ENCODE measurements around the gene CAMTA1. TPM values are rescaled to one million over a fixed set of nuclear protein-coding genes. Genes with fewer than 3 reads are reported as not detected.

The CAMTA1 gene
- total and polyA plus RNA-seq, 4 donors = 78.7 to 438 (median 173) TPM

GRCh38 chr1:7506454-7507284 lies 721.4 kb downstream of the CAMTA1 start:
- Histone ChIP-seq H3K9me3 (ENCODE audit: control insufficient read depth, low read length) (no peaks in the 10 kb centered on the region), H3K4me3 (ENCODE audit: low read length in 2 of 2) (no peak overlapping the region), H3K4me1 (ENCODE audit: control insufficient read depth in 1 of 2, insufficient read depth in 2 of 2, low read length in 2 of 2) (no peaks in the 10 kb centered on the region), H3K27ac (ENCODE audit: low read depth in 1 of 2, low read length in 2 of 2) (no peak overlapping the region), H3K36me3 (ENCODE audit: control insufficient read depth in 1 of 2, insufficient read depth in 2 of 2, low read length in 1 of 2) (no peaks in the 10 kb centered on the region), H3K27me3 (ENCODE audit: control insufficient read depth in 1 of 2, insufficient read depth in 2 of 2, low read length in 1 of 2) (no peaks in the 10 kb centered on the region)
- intact Hi-C loops (cut with DNase I) = no loop called here
- 87 to 92% methylated on average over 10 of the region's 10 CpGs for WGBS, 2 donors
- no peak for DNase-seq
- ATAC-seq (ENCODE audit: low FRiP score) = no peak

GRCh38 chr1:7507285-7508019 lies 722.2 kb downstream of the CAMTA1 start:
- Histone ChIP-seq H3K4me1 (ENCODE audit: control insufficient read depth in 1 of 2, insufficient read depth in 2 of 2, low read length in 2 of 2) (no peaks in the 10 kb centered on the region), H3K27ac (ENCODE audit: low read depth in 1 of 2, low read length in 2 of 2) (no peak overlapping the region), H3K4me3 (ENCODE audit: low read length in 2 of 2) (no peak overlapping the region), H3K9me3 (ENCODE audit: control insufficient read depth, low read length) (no peaks in the 10 kb centered on the region), H3K27me3 (ENCODE audit: control insufficient read depth in 1 of 2, insufficient read depth in 2 of 2, low read length in 1 of 2) (no peaks in the 10 kb centered on the region), H3K36me3 (ENCODE audit: control insufficient read depth in 1 of 2, insufficient read depth in 2 of 2, low read length in 1 of 2) (no peaks in the 10 kb centered on the region)
- 89 to 92% methylated on average over 19 to 21 of the region's 21 CpGs for WGBS, 2 donors
- DNase-seq = no peak
- no peak for ATAC-seq (ENCODE audit: low FRiP score)
- intact Hi-C loops (cut with DNase I) = no loop called here

- Histone ChIP-seq H3K9me3 (ENCODE audit: control insufficient read depth, low read length) (no peaks in the 10 kb centered on the region), H3K27ac (ENCODE audit: low read depth in 1 of 2, low read length in 2 of 2) (no peak overlapping the region), H3K36me3 (ENCODE audit: control insufficient read depth in 1 of 2, insufficient read depth in 2 of 2, low read length in 1 of 2) (no peaks in the 10 kb centered on the region), H3K4me3 (ENCODE audit: low read length in 2 of 2) (no peak overlapping the region), H3K4me1 (ENCODE audit: control insufficient read depth in 1 of 2, insufficient read depth in 2 of 2, low read length in 2 of 2) (no peaks in the 10 kb centered on the region), H3K27me3 (ENCODE audit: control insufficient read depth in 1 of 2, insufficient read depth in 2 of 2, low read length in 1 of 2) (no peaks in the 10 kb centered on the region)
- no peak for DNase-seq
- WGBS, 2 donors = 91 to 93% methylated on average over 16 of the region's 16 CpGs
- intact Hi-C loops (cut with DNase I) = no loop called here
- no peak for ATAC-seq (ENCODE audit: low FRiP score)
Measured at GRCh38 chr1:7508052-7508933, 723.0 kb downstream of the CAMTA1 start.

- Histone ChIP-seq H3K27me3 (ENCODE audit: control insufficient read depth in 1 of 2, insufficient read depth in 2 of 2, low read length in 1 of 2) (no peaks in the 10 kb centered on the region), H3K27ac (ENCODE audit: low read depth in 1 of 2, low read length in 2 of 2) (no peak overlapping the region), H3K36me3 (ENCODE audit: control insufficient read depth in 1 of 2, insufficient read depth in 2 of 2, low read length in 1 of 2) (no peaks in the 10 kb centered on the region), H3K4me3 (ENCODE audit: low read length in 2 of 2) (no peak overlapping the region), H3K4me1 (ENCODE audit: control insufficient read depth in 1 of 2, insufficient read depth in 2 of 2, low read length in 2 of 2) (no peaks in the 10 kb centered on the region), H3K9me3 (ENCODE audit: control insufficient read depth, low read length) (no peaks in the 10 kb centered on the region)
- DNase-seq (no peak), ATAC-seq (ENCODE audit: low FRiP score) (no peak)
- intact Hi-C loops (cut with DNase I) = no loop called here
- 79 to 85% methylated on average over 11 of the region's 11 CpGs for WGBS, 2 donors
Measured at GRCh38 chr1:7508934-7509519, 723.8 kb downstream of the CAMTA1 start.

- ATAC-seq (ENCODE audit: low FRiP score) = no peak
- intact Hi-C loops (cut with DNase I) = no loop called here
- Histone ChIP-seq H3K9me3 (ENCODE audit: control insufficient read depth, low read length) (no peaks in the 10 kb centered on the region), H3K36me3 (ENCODE audit: control insufficient read depth in 1 of 2, insufficient read depth in 2 of 2, low read length in 1 of 2) (no peaks in the 10 kb centered on the region), H3K4me3 (ENCODE audit: low read length in 2 of 2) (no peak overlapping the region), H3K4me1 (ENCODE audit: control insufficient read depth in 1 of 2, insufficient read depth in 2 of 2, low read length in 2 of 2) (no peaks in the 10 kb centered on the region), H3K27me3 (ENCODE audit: control insufficient read depth in 1 of 2, insufficient read depth in 2 of 2, low read length in 1 of 2) (no peaks in the 10 kb centered on the region), H3K27ac (ENCODE audit: low read depth in 1 of 2, low read length in 2 of 2) (no peak overlapping the region)
- no peak for DNase-seq
- 76 to 81% methylated on average over 7 of the region's 7 CpGs for WGBS, 2 donors
Measured at GRCh38 chr1:7509598-7509997, 724.3 kb downstream of the CAMTA1 start.

GRCh38 chr1:7510389-7510931 lies 725.2 kb downstream of the CAMTA1 start:
- WGBS, 2 donors = 86% methylated on average over 7 of the region's 7 CpGs; no CpG with 5 or more reads in 1 of the 2 donors
- Histone ChIP-seq H3K36me3 (ENCODE audit: control insufficient read depth in 1 of 2, insufficient read depth in 2 of 2, low read length in 1 of 2) (no peaks in the 10 kb centered on the region), H3K9me3 (ENCODE audit: control insufficient read depth, low read length) (no peaks in the 10 kb centered on the region), H3K4me1 (ENCODE audit: control insufficient read depth in 1 of 2, insufficient read depth in 2 of 2, low read length in 2 of 2) (no peaks in the 10 kb centered on the region), H3K4me3 (ENCODE audit: low read length in 2 of 2) (no peak overlapping the region), H3K27ac (ENCODE audit: low read depth in 1 of 2, low read length in 2 of 2) (no peak overlapping the region), H3K27me3 (ENCODE audit: control insufficient read depth in 1 of 2, insufficient read depth in 2 of 2, low read length in 1 of 2) (no peaks in the 10 kb centered on the region)
- DNase-seq (no peak), ATAC-seq (ENCODE audit: low FRiP score) (no peak)
- intact Hi-C loops (cut with DNase I) = no loop called here

GRCh38 chr1:7511381-7511780 lies 726.1 kb downstream of the CAMTA1 start:
- 41 to 48% methylated on average over 2 of the region's 2 CpGs for WGBS, 2 donors
- no peaks in the 10 kb centered on the region for H3K36me3 ChIP-seq (ENCODE audit: control insufficient read depth in 1 of 2, insufficient read depth in 2 of 2, low read length in 1 of 2)
- no peak for ATAC-seq (ENCODE audit: low FRiP score)

GRCh38 chr1:7513081-7513480 lies 727.8 kb downstream of the CAMTA1 start:
- H3K36me3 ChIP-seq (ENCODE audit: control insufficient read depth in 1 of 2, insufficient read depth in 2 of 2, low read length in 1 of 2) = no peaks in the 10 kb centered on the region
- WGBS, 2 donors = 92 to 93% methylated on average over 10 of the region's 10 CpGs
- no peak for DNase-seq
- no peak overlapping the region for H3K27ac ChIP-seq (ENCODE audit: low read depth in 1 of 2, low read length in 2 of 2)
- H3K9me3 ChIP-seq (ENCODE audit: control insufficient read depth, low read length) = no peaks in the 10 kb centered on the region
- no peak overlapping the region for H3K4me3 ChIP-seq (ENCODE audit: low read length in 2 of 2)
- no peaks in the 10 kb centered on the region for H3K27me3 ChIP-seq (ENCODE audit: control insufficient read depth in 1 of 2, insufficient read depth in 2 of 2, low read length in 1 of 2)
- H3K4me1 ChIP-seq (ENCODE audit: control insufficient read depth in 1 of 2, insufficient read depth in 2 of 2, low read length in 2 of 2) = no peaks in the 10 kb centered on the region
- ATAC-seq (ENCODE audit: low FRiP score) = no peak
- intact Hi-C loops (cut with DNase I) = no loop called here

More at GRCh38 chr1:7511381-7511780, 726.1 kb downstream of the CAMTA1 start:
- no peaks in the 10 kb centered on the region for H3K9me3 ChIP-seq (ENCODE audit: control insufficient read depth, low read length)
- DNase-seq = no peak
- no peaks in the 10 kb centered on the region for H3K4me1 ChIP-seq (ENCODE audit: control insufficient read depth in 1 of 2, insufficient read depth in 2 of 2, low read length in 2 of 2)
- no peak overlapping the region for H3K4me3 ChIP-seq (ENCODE audit: low read length in 2 of 2)
- H3K27me3 ChIP-seq (ENCODE audit: control insufficient read depth in 1 of 2, insufficient read depth in 2 of 2, low read length in 1 of 2) = no peaks in the 10 kb centered on the region
- intact Hi-C loops (cut with DNase I) = no loop called here
- H3K27ac ChIP-seq (ENCODE audit: low read depth in 1 of 2, low read length in 2 of 2) = no peak overlapping the region
